T-helper 2 cell treated with Interferon-gamma antibody and Interleukin-4, amounts not matched to agents 5 μg/mL and 100 μg/mL, for 36 hours (primary cell): Measurements from ENCODE around the gene BCL6B.
"Not testable (repeated sequence)": the region's sequence is repeated elsewhere in the genome, so short reads cannot be mapped to it uniquely, and the experiment has no call there.

Experiments used
- DNase-seq: peaks from one replicate; pipeline ENCODE4 v3.0.0; 2021; ENCODE audit warnings: low spot score
- H3K27ac Mint-ChIP-seq: one replicate; pipeline ENCODE4 v1.8.0; 2021; ENCODE audit warnings: mild to moderate bottlenecking, mixed read lengths
- H3K27me3 Mint-ChIP-seq: one replicate; pipeline ENCODE4 v1.8.0; 2021; ENCODE audit warnings: low read depth, mixed read lengths
- H3K36me3 Mint-ChIP-seq: one replicate; pipeline ENCODE4 v1.8.0; 2021; ENCODE audit warnings: low read depth, mixed read lengths
- H3K4me1 Mint-ChIP-seq: one replicate; pipeline ENCODE4 v1.8.0; 2021; ENCODE audit warnings: low read depth, mixed read lengths
- H3K4me3 Mint-ChIP-seq: one replicate; pipeline ENCODE4 v1.8.0; 2022; ENCODE audit warnings: mild to moderate bottlenecking, moderate library complexity, mixed read lengths
- H3K9me3 Mint-ChIP-seq: one replicate; pipeline ENCODE4 v1.8.0; 2021; ENCODE audit warnings: mixed read lengths

Gene BCL6B

GRCh38 chr17:7046127-7046724, 23.4 kb downstream of the BCL6B start:
- no peaks in the 10 kb centered on the region for H3K36me3 Mint-ChIP-seq

GRCh38 chr17:7046725-7047397, 24.0 kb downstream of the BCL6B start:
- peak; percentile 78 for DNase-seq
- H3K9me3 Mint-ChIP-seq, H3K36me3 Mint-ChIP-seq: not testable (repeated sequence)
- peak overlapping the region; percentile 74 for H3K4me3 Mint-ChIP-seq
- peak overlapping the region; percentile 65 for H3K27ac Mint-ChIP-seq
- peaks cover 19% of the 10 kb centered on the region for H3K4me1 Mint-ChIP-seq
- H3K27me3 Mint-ChIP-seq: peaks cover 25% of the 10 kb centered on the region

More at GRCh38 chr17:7046127-7046724, 23.4 kb downstream of the BCL6B start:
- peaks cover 18% of the 10 kb centered on the region for H3K4me1 Mint-ChIP-seq
- H3K27ac Mint-ChIP-seq: peak overlapping the region; percentile 65
- peaks cover 29% of the 10 kb centered on the region for H3K27me3 Mint-ChIP-seq
- peak overlapping the region; percentile 74 for H3K4me3 Mint-ChIP-seq
- no peaks in the 10 kb centered on the region for H3K9me3 Mint-ChIP-seq
- DNase-seq: peak; percentile 38

GRCh38 chr17:7047566-7047965, 24.7 kb downstream of the BCL6B start:
- Mint-ChIP-seq H3K9me3 (no peaks in the 10 kb centered on the region), H3K36me3 (no peaks in the 10 kb centered on the region), H3K4me1 (peaks cover 20% of the 10 kb centered on the region), H3K27me3 (peaks cover 22% of the 10 kb centered on the region), H3K4me3 (peak overlapping the region; percentile 50), H3K27ac (no peak overlapping the region)
- DNase-seq: no peak

GRCh38 chr17:7048968-7049367, 26.1 kb downstream of the BCL6B start:
- H3K4me1 Mint-ChIP-seq: peaks cover 18% of the 10 kb centered on the region
- no peak overlapping the region for H3K4me3 Mint-ChIP-seq
- no peak overlapping the region for H3K27ac Mint-ChIP-seq
- H3K9me3 Mint-ChIP-seq: no peaks in the 10 kb centered on the region
- H3K27me3 Mint-ChIP-seq: peaks cover 16% of the 10 kb centered on the region
- no peak for DNase-seq
- H3K36me3 Mint-ChIP-seq: no peaks in the 10 kb centered on the region

GRCh38 chr17:7050583-7050982, 27.7 kb downstream of the BCL6B start:
- not testable (repeated sequence) for H3K36me3 Mint-ChIP-seq, H3K4me3 Mint-ChIP-seq, H3K27me3 Mint-ChIP-seq, H3K9me3 Mint-ChIP-seq, DNase-seq, H3K27ac Mint-ChIP-seq
- H3K4me1 Mint-ChIP-seq: peaks cover 18% of the 10 kb centered on the region

GRCh38 chr17:7056386-7056785, 33.5 kb downstream of the BCL6B start:
- H3K27ac Mint-ChIP-seq: no peak overlapping the region
- peaks cover 3% of the 10 kb centered on the region for H3K4me1 Mint-ChIP-seq
- H3K27me3 Mint-ChIP-seq: no peaks in the 10 kb centered on the region
- H3K9me3 Mint-ChIP-seq: no peaks in the 10 kb centered on the region
- H3K4me3 Mint-ChIP-seq: no peak overlapping the region
- H3K36me3 Mint-ChIP-seq: no peaks in the 10 kb centered on the region
- DNase-seq: no peak

GRCh38 chr17:7058831-7059447, 36.1 kb downstream of the BCL6B start:
- peaks cover 2% of the 10 kb centered on the region for H3K4me1 Mint-ChIP-seq
- no peaks in the 10 kb centered on the region for H3K36me3 Mint-ChIP-seq
- peaks cover 3% of the 10 kb centered on the region for H3K27me3 Mint-ChIP-seq
- no peak overlapping the region for H3K27ac Mint-ChIP-seq
- H3K4me3 Mint-ChIP-seq: no peak overlapping the region
- no peak for DNase-seq
- H3K9me3 Mint-ChIP-seq: no peaks in the 10 kb centered on the region

- DNase-seq: peak; percentile 46
- H3K36me3 Mint-ChIP-seq: no peaks in the 10 kb centered on the region
Observed at GRCh38 chr17:7060165-7060891, 37.5 kb downstream of the BCL6B start.

GRCh38 chr17:7063518-7064094, 40.8 kb downstream of the BCL6B start:
- no peak for DNase-seq
- Mint-ChIP-seq H3K9me3 (peaks cover 5% of the 10 kb centered on the region), H3K36me3 (no peaks in the 10 kb centered on the region), H3K27me3 (peaks cover 3% of the 10 kb centered on the region), H3K4me3 (no peak overlapping the region), H3K27ac (no peak overlapping the region), H3K4me1 (peaks cover 2% of the 10 kb centered on the region)

More at GRCh38 chr17:7060165-7060891, 37.5 kb downstream of the BCL6B start:
- H3K4me3 Mint-ChIP-seq: no peak overlapping the region
- H3K9me3 Mint-ChIP-seq: no peaks in the 10 kb centered on the region
- H3K27ac Mint-ChIP-seq: no peak overlapping the region
- peaks cover 3% of the 10 kb centered on the region for H3K27me3 Mint-ChIP-seq
- peaks cover 2% of the 10 kb centered on the region for H3K4me1 Mint-ChIP-seq

- no peaks in the 10 kb centered on the region for H3K36me3 Mint-ChIP-seq
- H3K4me3 Mint-ChIP-seq: no peak overlapping the region
- H3K4me1 Mint-ChIP-seq: peaks cover 2% of the 10 kb centered on the region
- H3K27ac Mint-ChIP-seq: no peak overlapping the region
- DNase-seq: no peak
- H3K27me3 Mint-ChIP-seq: peaks cover 3% of the 10 kb centered on the region
- H3K9me3 Mint-ChIP-seq: peaks cover 10% of the 10 kb centered on the region
Observed at GRCh38 chr17:7064261-7064660, 41.4 kb downstream of the BCL6B start.

GRCh38 chr17:7067198-7067597, 44.3 kb downstream of the BCL6B start:
- no peak for DNase-seq
- Mint-ChIP-seq H3K9me3 (peaks cover 10% of the 10 kb centered on the region), H3K27me3 (peaks cover 7% of the 10 kb centered on the region), H3K36me3 (no peaks in the 10 kb centered on the region), H3K4me3 (no peak overlapping the region), H3K27ac (no peak overlapping the region), H3K4me1 (no peaks in the 10 kb centered on the region)

- Mint-ChIP-seq H3K36me3 (no peaks in the 10 kb centered on the region), H3K4me3 (no peak overlapping the region), H3K27me3 (peaks cover 7% of the 10 kb centered on the region), H3K27ac (no peak overlapping the region), H3K9me3 (peaks cover 10% of the 10 kb centered on the region), H3K4me1 (no peaks in the 10 kb centered on the region)
- DNase-seq: no peak
Observed at GRCh38 chr17:7068268-7068667, 45.4 kb downstream of the BCL6B start.

GRCh38 chr17:7070712-7071111, 47.9 kb downstream of the BCL6B start:
- no peaks in the 10 kb centered on the region for H3K4me1 Mint-ChIP-seq
- no peaks in the 10 kb centered on the region for H3K36me3 Mint-ChIP-seq
- H3K9me3 Mint-ChIP-seq: peaks cover 10% of the 10 kb centered on the region
- peaks cover 4% of the 10 kb centered on the region for H3K27me3 Mint-ChIP-seq
- DNase-seq: no peak
- no peak overlapping the region for H3K27ac Mint-ChIP-seq
- H3K4me3 Mint-ChIP-seq: no peak overlapping the region

- no peak for DNase-seq
- H3K27me3 Mint-ChIP-seq: peaks cover 4% of the 10 kb centered on the region
- H3K4me3 Mint-ChIP-seq: no peak overlapping the region
- no peaks in the 10 kb centered on the region for H3K4me1 Mint-ChIP-seq
- no peak overlapping the region for H3K27ac Mint-ChIP-seq
- H3K36me3 Mint-ChIP-seq: no peaks in the 10 kb centered on the region
- H3K9me3 Mint-ChIP-seq: peaks cover 10% of the 10 kb centered on the region
Observed at GRCh38 chr17:7072406-7072805, 49.6 kb downstream of the BCL6B start.
